Kidney capillary endothelial cell (primary cell): ENCODE data around the gene ST3GAL6.
"Not testable (repeated sequence)": the region's sequence is repeated elsewhere in the genome, so short reads cannot be mapped to it uniquely, and the experiment has no call there.

Experiments
- DNase-seq: peaks from one replicate; pipeline ENCODE4 v3.0.0-alpha.2; 2018; ENCODE audit warnings: low spot score

Gene ST3GAL6

DNA sequence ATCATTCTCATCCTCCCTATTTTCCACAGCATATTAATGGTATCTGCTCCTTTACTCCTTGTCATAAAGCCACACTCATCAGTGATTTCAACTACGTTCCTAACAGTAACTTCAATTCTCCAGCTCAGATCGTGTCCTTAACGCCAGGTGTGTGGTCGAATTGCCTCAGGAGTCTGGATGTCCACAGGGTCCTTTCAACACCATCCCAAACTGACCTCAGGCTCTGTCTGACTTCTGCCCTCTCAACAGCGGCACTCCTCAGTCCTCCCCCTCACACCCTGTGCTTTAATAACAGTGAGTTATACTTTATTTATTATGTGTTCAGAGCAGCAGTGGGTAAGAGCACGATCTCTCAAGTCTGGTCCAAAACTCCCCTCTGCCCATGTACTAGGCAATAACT, 42.4 kb downstream of the ST3GAL6 start:
- DNase-seq: no peak

- DNase-seq: no peak
These were observed 43.4 kb downstream of the ST3GAL6 start for GRCh38 chr3:98806521-98806920.

GRCh38 chr3:98807011-98807410, 43.9 kb downstream of the ST3GAL6 start:
- no peak for DNase-seq

- no peak for DNase-seq
These were observed 44.4 kb downstream of the ST3GAL6 start for GRCh38 chr3:98807561-98807960.

- no peak for DNase-seq
These were observed 44.9 kb downstream of the ST3GAL6 start for GRCh38 chr3:98808071-98808470.

- DNase-seq: no peak
These were observed 46.4 kb downstream of the ST3GAL6 start for GRCh38 chr3:98809557-98809956.

DNA sequence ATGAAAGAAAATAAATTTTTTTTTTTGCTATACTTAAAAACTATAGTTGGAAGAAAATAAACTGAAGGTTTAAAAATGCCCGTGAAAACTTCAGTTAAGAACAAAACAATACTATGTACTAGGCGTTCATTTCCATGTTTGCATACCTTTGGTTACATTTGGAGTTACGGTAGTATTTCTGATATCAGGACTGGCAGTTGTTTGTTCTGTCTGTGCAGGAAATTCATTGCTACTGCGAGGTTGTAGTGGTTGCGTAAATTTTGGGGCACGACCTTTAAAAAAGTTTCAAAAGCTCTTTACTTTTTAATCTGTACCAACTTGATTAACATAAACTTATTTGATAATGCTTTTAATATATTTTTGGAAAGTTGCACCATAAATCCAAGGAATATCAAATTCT, 47.9 kb downstream of the ST3GAL6 start:
- no peak for DNase-seq

DNA sequence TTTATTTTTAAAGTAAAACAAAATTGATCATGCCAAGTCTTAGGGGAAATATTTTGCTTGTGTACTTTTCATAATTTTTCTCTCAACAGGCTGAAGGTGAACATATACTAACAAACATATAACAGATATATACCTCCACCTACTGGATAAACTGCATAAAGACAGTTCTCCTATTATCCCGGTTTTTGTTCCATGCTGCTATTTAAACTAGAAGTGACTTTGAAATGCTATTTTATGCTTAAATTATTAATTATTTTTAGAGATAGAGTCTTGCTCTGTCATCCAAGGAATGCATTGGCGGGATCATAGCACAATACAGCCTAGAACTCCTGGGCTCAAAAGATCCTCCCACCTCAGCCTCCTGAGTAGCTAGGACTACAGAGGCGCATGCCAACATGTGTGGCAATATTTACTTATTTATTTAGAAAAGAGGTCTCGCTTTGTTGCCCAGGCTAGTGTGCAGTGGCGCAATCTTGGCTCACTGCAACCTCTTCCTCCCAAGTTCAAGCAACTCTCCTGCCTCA, 49.8 kb downstream of the ST3GAL6 start:
- DNase-seq: peak; percentile 76

- no peak for DNase-seq
These were observed 51.8 kb downstream of the ST3GAL6 start for GRCh38 chr3:98814817-98815420.

- DNase-seq: peak; percentile 72
These were observed 54.5 kb downstream of the ST3GAL6 start for GRCh38 chr3:98817547-98818041.

DNA sequence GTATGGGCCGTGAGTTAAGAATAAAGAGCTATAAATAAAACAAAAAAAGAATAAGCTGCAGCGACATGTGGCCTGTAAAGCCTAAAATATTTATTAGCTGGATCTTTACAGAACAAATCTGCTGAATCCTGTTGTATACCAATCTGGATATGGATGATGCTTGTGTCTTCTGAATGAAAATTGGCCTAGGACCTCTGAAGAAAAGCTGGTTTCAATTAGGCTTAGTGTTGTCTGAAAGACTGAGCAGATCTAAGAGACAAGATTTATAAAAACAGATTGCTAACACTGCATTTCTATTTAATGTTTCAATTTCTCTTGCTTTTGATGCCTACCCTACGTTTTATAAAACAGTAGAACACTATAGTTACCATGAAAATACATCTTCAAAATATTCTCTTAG, 57.9 kb downstream of the ST3GAL6 start:
- DNase-seq: no peak

DNA sequence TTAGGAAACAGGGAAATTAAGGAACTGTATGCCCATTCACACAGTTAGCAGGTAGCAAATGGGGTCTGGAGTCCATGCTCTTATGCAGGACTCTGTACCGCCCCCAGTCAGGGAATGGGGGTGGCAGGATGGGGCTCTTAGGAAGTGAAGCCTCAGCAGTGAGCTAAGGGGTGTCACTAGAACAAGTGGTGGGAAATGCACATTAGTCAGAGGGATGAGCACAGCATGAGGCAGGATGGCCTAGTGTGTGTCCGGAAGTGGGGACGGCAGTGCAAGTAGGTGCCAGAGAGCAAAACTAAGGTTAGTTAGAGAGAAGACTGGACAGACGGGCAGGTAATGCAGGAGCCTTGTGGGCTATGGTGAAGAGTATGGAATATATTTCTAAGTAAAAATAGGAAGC, 60.7 kb downstream of the ST3GAL6 start:
- no peak for DNase-seq

GRCh38 chr3:98824256-98824655, 61.1 kb downstream of the ST3GAL6 start:
- DNase-seq: no peak

GRCh38 chr3:98826126-98826525, 63.0 kb downstream of the ST3GAL6 start:
- no peak for DNase-seq

- no peak for DNase-seq
These were observed 64.2 kb downstream of the ST3GAL6 start for GRCh38 chr3:98827221-98827920.

DNA sequence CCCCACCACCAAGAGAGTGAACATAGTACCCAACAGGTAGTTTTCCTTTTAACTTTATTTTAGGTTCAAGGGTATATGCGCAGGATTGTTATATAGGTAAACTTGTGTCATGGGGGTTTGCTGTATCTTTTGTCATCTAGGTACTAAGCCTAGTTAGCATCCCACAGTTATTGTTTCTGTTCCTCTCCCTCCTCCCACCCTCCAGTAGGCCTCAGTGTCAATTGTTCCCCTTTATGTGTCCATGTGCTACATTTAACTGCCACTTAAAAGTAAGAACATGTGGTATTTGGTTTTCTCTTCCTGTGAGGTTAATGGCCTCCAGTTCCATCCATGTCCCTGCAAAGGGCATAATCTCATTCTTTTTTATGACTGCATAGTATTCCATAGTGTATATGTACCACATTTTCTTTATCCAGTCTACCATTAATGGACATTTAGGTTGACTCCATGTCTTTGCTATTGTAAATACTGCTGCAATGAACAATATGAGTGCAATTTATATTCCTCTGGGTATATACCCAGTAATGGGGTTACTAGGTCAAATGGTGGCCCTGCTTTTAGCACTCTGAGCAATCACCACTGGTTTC, 66.2 kb downstream of the ST3GAL6 start:
- no peak for DNase-seq

DNA sequence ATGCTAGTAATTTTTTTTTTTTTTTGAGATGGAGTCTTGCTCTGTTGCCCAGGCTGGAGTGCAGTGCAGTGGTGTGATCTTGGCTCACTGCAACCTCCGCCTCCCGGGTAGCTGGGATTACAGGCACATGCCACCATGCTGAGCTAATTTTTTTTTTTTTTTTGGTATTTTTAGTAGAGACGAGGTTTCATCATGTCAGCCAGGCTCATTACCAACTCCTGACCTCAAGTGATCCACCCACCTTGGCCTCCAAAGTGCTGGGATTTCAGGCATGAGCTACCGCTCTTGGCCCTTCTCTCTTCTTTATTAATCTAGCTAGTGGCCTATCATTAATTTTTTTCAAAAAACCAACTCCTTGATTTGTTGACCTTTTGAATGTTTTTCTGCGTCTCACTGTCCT, 67.9 kb downstream of the ST3GAL6 start:
- not testable (repeated sequence) for DNase-seq

DNA sequence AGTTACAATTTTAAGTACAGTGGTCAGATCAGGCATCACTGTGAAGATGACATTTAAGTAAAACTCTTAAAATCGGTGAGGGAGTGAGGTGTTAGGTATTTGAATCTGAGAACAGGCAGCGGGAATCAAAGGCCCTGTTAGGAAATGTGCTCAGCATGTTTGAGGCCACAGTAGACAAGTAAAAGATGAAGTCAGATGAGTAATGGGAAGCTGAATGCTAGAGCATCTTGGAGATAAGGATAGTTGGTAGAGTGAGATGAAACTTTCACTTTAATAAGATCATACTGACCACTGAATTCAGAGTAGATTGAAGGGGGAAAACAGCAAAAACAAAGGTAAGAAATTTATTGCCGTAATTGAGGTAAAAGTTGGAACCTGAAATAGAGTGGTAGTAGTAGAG, 76.7 kb downstream of the ST3GAL6 start:
- no peak for DNase-seq

DNA sequence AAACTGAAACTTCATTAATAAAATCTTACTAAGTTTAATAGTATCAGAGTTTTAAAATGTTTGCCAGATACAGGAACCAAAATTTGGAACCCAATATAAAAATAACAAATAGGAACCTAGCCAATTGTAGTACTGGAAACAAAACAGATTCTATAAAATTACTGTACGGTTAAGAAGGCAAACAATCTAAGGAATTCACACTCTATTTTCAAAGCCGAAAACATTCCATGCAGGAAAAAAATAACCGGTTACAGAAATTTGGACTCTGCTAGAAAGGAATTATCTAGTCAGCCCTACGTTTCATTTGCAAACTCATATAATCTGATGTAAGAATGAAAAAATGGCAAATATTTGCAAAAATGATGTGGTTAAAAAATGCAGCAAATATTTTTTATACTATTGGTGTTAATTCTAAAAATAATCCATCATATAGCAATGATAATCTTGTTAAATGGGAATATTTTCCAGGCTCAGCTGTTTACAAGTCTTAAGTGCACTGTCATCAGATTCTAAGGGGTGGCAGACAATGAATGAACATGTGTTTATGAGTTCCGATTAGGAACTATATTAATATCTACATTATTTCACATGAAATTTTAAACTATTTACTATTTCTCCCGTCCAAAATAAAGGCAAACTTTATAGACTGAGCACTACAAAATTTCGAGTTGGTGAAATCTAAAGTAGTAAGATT, 80.3 kb downstream of the ST3GAL6 start:
- DNase-seq: no peak
